Common myeloid progenitor, CD34-positive (primary cell): Measurements from ENCODE around the gene PNPLA1. TPM values are rescaled to one million over a fixed set of nuclear protein-coding genes. Genes with fewer than 3 reads are reported as not detected.

Source experiments
- CTCF ChIA-PET: fragments of 350-600 bp; sonication (Branson Sonifier 250); formaldehyde crosslinking; loops from one replicate; lab custom pipeline; 2021; ENCODE audit warnings: antibody characterized with exemption; lab: Charles Lee
- POLR2A ChIA-PET: fragments of 350-600 bp; sonication (Branson Sonifier 250); formaldehyde crosslinking; loops from one replicate; lab custom pipeline; 2021; ENCODE audit warnings: antibody characterized with exemption; lab: Charles Lee
- DNase-seq, 3 donors: peaks; one replicate each; pipeline versions ENCODE4 v3.0.0 to v3.0.0-alpha.2; 2013
- H3K27ac ChIP-seq, 2 experiments: 1 replicate in 1 of 2; 2 replicates in 1 of 2; pipeline ENCODE4 v1.7.0; 2013; ENCODE audit warnings: inconsistent platforms in 2 of 2, low read length in 2 of 2, mild to moderate bottlenecking in 2 of 2, low read depth in 1 of 2, moderate library complexity in 1 of 2; ENCODE audit not compliant: severe bottlenecking in 2 of 2, insufficient read depth in 1 of 2, poor library complexity in 1 of 2
- H3K27me3 ChIP-seq, 5 experiments: replicated peaks in 2 of 5; 1 replicate in 3 of 5; 2 replicates in 2 of 5; pipeline versions ENCODE4 v1.6.1 to v1.7.0; 2013; ENCODE audit warnings: low read length in 4 of 5, mild to moderate bottlenecking in 2 of 5, moderate library complexity in 2 of 5, inconsistent platforms in 1 of 5; ENCODE audit not compliant: insufficient read depth in 5 of 5, control insufficient read depth in 4 of 5
- H3K36me3 ChIP-seq, 4 experiments: 1 replicate in 2 of 4; 2 replicates in 2 of 4; pipeline versions ENCODE4 v1.6.1 to v1.7.0; 2013; ENCODE audit warnings: low read length in 3 of 4, control low read depth in 1 of 4, mild to moderate bottlenecking in 1 of 4; ENCODE audit not compliant: control insufficient read depth in 4 of 4, insufficient read depth in 4 of 4
- H3K4me1 ChIP-seq, 4 experiments: 1 replicate in 3 of 4; 2 replicates in 1 of 4; pipeline versions ENCODE4 v1.6.1 to v1.7.1; 2013; ENCODE audit warnings: low read length in 3 of 4, mild to moderate bottlenecking in 3 of 4, control low read depth in 1 of 4, inconsistent platforms in 1 of 4, moderate library complexity in 1 of 4; ENCODE audit not compliant: control insufficient read depth in 4 of 4, insufficient read depth in 4 of 4; ENCODE audit errors: control extremely low read depth in 1 of 4
- H3K4me3 ChIP-seq, 7 experiments: 1 replicate in 4 of 7; 2 replicates in 3 of 7; pipeline versions ENCODE4 v1.5.1 to v1.7.0; 2013; ENCODE audit warnings: mild to moderate bottlenecking in 7 of 7, low read length in 6 of 7, moderate library complexity in 6 of 7, inconsistent platforms in 2 of 7, low read depth in 2 of 7, control low read depth in 1 of 7; ENCODE audit not compliant: insufficient read depth in 4 of 7, control insufficient read depth in 1 of 7; ENCODE audit errors: extremely low read depth in 1 of 7
- H3K9me3 ChIP-seq, 5 experiments: 1 replicate in 4 of 5; 2 replicates in 1 of 5; pipeline versions ENCODE4 v1.6.1 to v1.7.1; 2013; ENCODE audit warnings: low read length in 4 of 5, mild to moderate bottlenecking in 2 of 5, inconsistent platforms in 1 of 5, low read depth in 1 of 5, moderate library complexity in 1 of 5; ENCODE audit not compliant: control insufficient read depth in 4 of 5, insufficient read depth in 2 of 5; ENCODE audit errors: control extremely low read depth in 1 of 5
- WGBS: methylation state at CpG from one replicate; pipeline ENCODE4 v1.1.5; 2013; ENCODE audit not compliant: insufficient coverage; 5-methylcytosine and 5-hydroxymethylcytosine counted together
- polyA plus RNA-seq: library from polyadenylated mRNA; unstranded; fragments of 120-200 nt; gene quantifications from one replicate; pipeline ENCODE4 v1.2.1, GENCODE V29; 2013

PNPLA1 gene, protein sequence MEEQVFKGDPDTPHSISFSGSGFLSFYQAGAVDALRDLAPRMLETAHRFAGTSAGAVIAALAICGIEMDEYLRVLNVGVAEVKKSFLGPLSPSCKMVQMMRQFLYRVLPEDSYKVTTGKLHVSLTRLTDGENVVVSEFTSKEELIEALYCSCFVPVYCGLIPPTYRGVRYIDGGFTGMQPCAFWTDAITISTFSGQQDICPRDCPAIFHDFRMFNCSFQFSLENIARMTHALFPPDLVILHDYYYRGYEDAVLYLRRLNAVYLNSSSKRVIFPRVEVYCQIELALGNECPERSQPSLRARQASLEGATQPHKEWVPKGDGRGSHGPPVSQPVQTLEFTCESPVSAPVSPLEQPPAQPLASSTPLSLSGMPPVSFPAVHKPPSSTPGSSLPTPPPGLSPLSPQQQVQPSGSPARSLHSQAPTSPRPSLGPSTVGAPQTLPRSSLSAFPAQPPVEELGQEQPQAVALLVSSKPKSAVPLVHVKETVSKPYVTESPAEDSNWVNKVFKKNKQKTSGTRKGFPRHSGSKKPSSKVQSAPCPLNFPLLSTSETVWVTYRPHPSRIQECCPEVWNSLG
- not detected for polyA plus RNA-seq

DNA sequence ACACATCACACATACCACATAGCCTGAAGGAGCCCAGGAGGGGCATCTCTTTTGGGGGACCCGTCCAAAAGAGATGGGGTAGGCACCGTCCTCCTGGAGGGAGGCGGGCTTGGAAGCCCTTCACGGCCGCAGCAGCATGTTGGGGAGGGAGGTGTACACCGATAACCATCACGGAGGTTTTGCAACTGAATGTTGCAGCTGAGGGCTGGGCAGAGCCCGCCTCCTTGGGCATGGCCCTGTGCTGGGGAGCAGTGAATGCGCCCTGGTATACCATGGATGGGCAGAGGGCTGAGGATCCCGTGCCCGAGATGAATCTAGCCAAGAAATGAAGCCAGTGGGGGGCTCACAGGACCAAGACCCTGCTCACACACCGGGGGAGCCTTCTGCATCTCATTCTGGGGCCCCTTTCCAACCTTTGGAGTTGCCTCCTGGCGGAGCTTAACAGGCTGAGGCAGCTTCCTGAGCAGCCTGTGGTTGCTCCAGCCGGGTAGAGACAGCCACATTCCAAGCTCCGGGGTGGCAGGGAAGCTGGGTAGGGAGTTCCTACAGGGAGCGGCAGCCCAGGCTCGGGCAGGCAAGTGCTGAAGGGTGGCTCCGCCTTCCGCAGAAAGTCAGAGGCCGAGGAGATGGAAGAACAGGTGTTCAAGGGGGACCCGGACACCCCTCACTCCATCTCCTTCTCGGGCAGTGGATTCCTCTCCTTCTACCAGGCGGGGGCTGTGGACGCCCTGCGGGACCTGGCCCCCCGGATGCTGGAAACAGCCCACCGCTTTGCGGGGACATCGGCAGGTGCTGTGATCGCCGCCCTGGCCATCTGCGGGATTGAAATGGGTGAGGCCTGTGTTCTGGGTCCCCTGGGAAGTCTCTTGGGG lies at the start of gene PNPLA1:
Gene PNPLA1 (plus strand): TSS at position 227 of the 872 bp plus-strand sequence. CDS start 400 bp downstream, at position 627.
- POLR2A ChIA-PET: no interaction called here
- Histone ChIP-seq H3K4me1 (no peaks in the 10 kb centered on the region), H3K4me3 (no peak within 1 kb of the TSS), H3K27me3 (peaks cover 0 to 3% (median 2%) of the 10 kb centered on the region in 5 experiments), H3K9me3 (peaks cover 0 to 9% (median 7%) of the 10 kb centered on the region in 5 experiments), H3K27ac (no peak within 1 kb of the TSS), H3K36me3 (no peaks in the 10 kb centered on the region)
- 85% methylated on average over 19 of the region's 32 CpGs for WGBS
- no peak for DNase-seq
- CTCF ChIA-PET: interaction anchor here (1.3 kb wide), 1 partner anchor 31 kb away, joined by 4 read pairs; no protein-coding TSS in a partner anchor

DNA sequence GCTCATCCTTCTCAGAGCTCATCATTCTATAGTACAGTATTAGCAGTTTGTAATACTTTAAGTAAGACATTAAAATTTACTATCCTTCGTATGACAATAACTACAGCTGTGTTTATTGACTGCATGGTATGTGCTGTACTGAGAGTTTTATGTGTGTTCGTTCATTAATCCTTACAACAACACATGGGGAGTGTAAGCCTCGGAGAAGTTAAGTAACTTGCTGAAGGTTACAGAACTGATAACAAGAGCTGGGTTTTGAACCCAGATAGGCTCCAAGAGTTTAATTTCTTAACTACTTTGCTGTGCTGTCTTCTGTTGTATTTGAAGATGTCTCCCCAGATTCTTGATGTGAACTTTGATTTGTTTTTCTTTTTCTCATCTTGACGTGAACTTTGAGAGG lies 49.6 kb upstream of the PNPLA1 start:
- Histone ChIP-seq H3K9me3 (no peaks in the 10 kb centered on the region), H3K4me3 (no peak overlapping the region), H3K4me1 (peaks cover 0 to 4% (median 2%) of the 10 kb centered on the region in 4 experiments), H3K36me3 (peaks cover 9 to 68% (median 51%) of the 10 kb centered on the region in 4 experiments), H3K27me3 (no peaks in the 10 kb centered on the region), H3K27ac (no peak overlapping the region)
- no CpG with 5 or more reads among the region's 4 CpGs for WGBS
- CTCF ChIA-PET: no interaction called here
- DNase-seq: no peak
- POLR2A ChIA-PET: no interaction called here

DNA sequence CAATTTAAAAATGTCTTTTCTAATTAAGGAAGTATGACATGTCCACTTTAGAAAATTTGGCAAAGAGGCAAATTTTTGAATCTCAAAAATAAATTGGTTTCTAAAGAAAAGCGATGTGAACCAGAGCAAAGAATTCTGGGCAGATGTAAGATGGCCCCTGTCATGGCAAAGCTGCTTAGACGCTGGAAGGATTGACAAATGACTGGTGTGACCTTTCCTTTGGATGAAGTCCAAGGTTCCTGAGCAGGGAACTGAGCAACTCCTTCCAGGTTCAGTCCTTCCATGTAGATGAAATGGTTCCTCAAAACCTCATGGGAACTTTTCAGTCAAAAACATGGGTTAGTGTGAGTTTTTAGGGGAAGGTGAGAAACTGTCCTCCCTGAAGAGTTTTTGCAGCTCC lies 48.2 kb upstream of the PNPLA1 start:
- Histone ChIP-seq H3K4me3 (no peak overlapping the region), H3K9me3 (no peaks in the 10 kb centered on the region), H3K4me1 (peaks cover 0 to 4% (median 2%) of the 10 kb centered on the region in 4 experiments), H3K36me3 (peaks cover 2 to 61% (median 44%) of the 10 kb centered on the region in 4 experiments), H3K27ac (no peak overlapping the region), H3K27me3 (no peaks in the 10 kb centered on the region)
- DNase-seq: no peak
- 100% methylated on average over 2 of the region's 2 CpGs for WGBS
- CTCF ChIA-PET: no interaction called here
- POLR2A ChIA-PET: no interaction called here

DNA sequence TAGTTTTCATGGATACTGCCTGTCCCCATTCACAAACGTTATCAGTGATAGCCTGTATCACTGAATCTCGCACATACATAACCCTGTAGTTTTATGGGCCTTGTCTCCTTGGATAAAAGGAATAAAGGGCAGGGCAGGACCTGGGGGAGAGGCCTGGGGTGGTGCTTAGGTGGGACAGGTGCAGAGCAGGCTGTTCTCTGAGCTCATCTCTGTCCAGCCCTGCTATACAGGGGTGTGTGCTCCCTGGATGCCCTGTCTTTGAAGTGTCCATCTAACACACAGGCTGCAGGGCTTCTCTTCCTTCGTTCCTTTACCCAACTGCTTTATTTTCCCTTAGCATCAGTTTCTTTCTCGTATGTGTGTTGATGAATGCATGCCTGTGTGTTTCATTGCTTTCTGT lies 46.9 kb upstream of the PNPLA1 start:
- ChIA-PET POLR2A (no interaction called here), CTCF (no interaction called here)
- 94% methylated on average over 3 of the region's 4 CpGs for WGBS
- peaks cover 2 to 56% (median 43%) of the 10 kb centered on the region in 4 experiments for H3K36me3 ChIP-seq
- H3K27ac ChIP-seq: no peak overlapping the region
- H3K9me3 ChIP-seq: no peaks in the 10 kb centered on the region
- no peaks in the 10 kb centered on the region for H3K27me3 ChIP-seq
- peaks cover 0 to 3% (median 1%) of the 10 kb centered on the region in 4 experiments for H3K4me1 ChIP-seq
- no peak for DNase-seq
- no peak overlapping the region for H3K4me3 ChIP-seq

DNA sequence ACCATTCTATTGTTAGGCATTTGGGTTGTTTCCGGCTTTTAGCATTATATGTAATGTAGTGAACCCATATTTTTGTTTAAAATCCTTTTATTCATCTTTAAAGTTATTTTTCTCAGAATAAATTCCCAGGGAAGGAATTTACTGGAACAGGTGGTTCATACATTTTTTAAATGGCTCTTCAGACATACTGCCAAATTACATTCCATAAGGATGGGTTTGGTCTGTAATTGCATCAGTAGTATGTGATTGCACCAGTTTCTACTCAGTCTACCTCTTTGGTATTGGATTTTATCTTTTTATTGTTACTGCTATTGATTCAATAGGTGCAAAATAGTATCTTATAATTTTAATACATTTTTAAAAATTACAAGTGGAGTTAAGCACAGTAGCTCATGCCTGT lies 46.2 kb upstream of the PNPLA1 start:
- no peak for DNase-seq
- Histone ChIP-seq H3K9me3 (no peaks in the 10 kb centered on the region), H3K4me1 (peaks cover 0 to 3% (median 1%) of the 10 kb centered on the region in 4 experiments), H3K4me3 (no peak overlapping the region), H3K36me3 (peaks cover 4 to 58% (median 42%) of the 10 kb centered on the region in 4 experiments), H3K27me3 (no peaks in the 10 kb centered on the region), H3K27ac (no peak overlapping the region)
- CTCF ChIA-PET: no interaction called here
- WGBS: no CpG with 5 or more reads among the region's 1 CpG
- POLR2A ChIA-PET: no interaction called here

DNA sequence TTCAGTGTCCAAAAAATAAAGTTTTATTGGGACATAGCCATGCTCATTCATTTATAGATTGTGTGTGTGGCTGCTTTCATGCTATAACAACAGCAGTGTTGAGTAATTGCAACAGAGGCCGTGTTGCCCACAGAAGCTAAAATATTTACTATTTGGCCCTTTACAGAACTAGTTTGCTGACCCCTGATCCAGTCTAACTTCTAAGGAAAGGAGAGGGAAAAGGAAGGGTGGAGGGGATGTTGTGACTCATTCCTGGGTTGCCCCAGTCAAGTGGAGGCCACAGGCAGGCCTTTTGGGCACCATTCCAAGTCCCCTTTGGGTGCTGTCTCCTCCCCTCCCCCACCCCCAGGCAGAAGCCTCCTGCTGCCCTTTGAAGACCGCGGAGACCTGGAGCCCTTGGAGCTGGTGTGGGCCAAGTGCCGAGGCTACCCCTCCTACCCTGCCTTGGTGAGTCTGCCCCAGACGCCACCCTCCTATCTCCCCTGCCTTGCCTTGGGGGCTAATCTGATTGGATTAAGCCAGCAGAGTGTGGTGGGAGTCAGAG lies 44.9 kb upstream of the PNPLA1 start:
- Histone ChIP-seq H3K9me3 (no peaks in the 10 kb centered on the region), H3K27me3 (no peaks in the 10 kb centered on the region), H3K4me1 (no peaks in the 10 kb centered on the region), H3K36me3 (peaks cover 4 to 59% (median 44%) of the 10 kb centered on the region in 4 experiments), H3K4me3 (no peak overlapping the region), H3K27ac (no peak overlapping the region)
- ChIA-PET POLR2A (no interaction called here), CTCF (no interaction called here)
- no CpG with 5 or more reads among the region's 5 CpGs for WGBS
- no peak for DNase-seq
